WI38 (cell line): ENCODE data around the gene CACTIN.

Experiments
- H3K4me3 ChIP-seq: 2 replicates; pipeline ENCODE4 v1.5.1; 2011; ENCODE audit warnings: low read depth, mild to moderate bottlenecking, control low read depth, low read length
- CTCF ChIP-seq: IDR thresholded peaks from 2 replicates; pipeline ENCODE4 v1.5.1; 2012; ENCODE audit warnings: low read depth, mild to moderate bottlenecking, control low read depth, low read length

Gene CACTIN

GRCh38 chr19:3577723-3578344, 48.8 kb downstream of the CACTIN start:
- TF ChIP-seq CTCF = no peak
- no peak overlapping the region for H3K4me3 ChIP-seq

GRCh38 chr19:3576696-3577443, 49.7 kb downstream of the CACTIN start:
- no peak overlapping the region for H3K4me3 ChIP-seq
- TF ChIP-seq CTCF = no peak

GRCh38 chr19:3575949-3576673, 50.5 kb downstream of the CACTIN start:
- TF ChIP-seq CTCF = no peak
- no peak overlapping the region for H3K4me3 ChIP-seq

- no peak for TF ChIP-seq CTCF
- H3K4me3 ChIP-seq = no peak overlapping the region
Measured at GRCh38 chr19:3575260-3575741, 51.3 kb downstream of the CACTIN start.

GRCh38 chr19:3573858-3574637, 52.5 kb downstream of the CACTIN start:
- no peak for TF ChIP-seq CTCF
- H3K4me3 ChIP-seq = peak overlapping the region; percentile 91

GRCh38 chr19:3573162-3573857, 53.3 kb downstream of the CACTIN start:
- TF ChIP-seq CTCF = no peak

More at GRCh38 chr19:3573162-3573857, 53.3 kb downstream of the CACTIN start:
- peak overlapping the region; percentile 91 for H3K4me3 ChIP-seq
